AG20443 (cell line): ENCODE measurements around the gene KDSR.

ENCODE experiments used
- DNase-seq: peaks from one replicate; pipeline ENCODE4 v3.0.0; 2012; ENCODE audit warnings: low spot score, mixed read lengths

Gene KDSR

DNA sequence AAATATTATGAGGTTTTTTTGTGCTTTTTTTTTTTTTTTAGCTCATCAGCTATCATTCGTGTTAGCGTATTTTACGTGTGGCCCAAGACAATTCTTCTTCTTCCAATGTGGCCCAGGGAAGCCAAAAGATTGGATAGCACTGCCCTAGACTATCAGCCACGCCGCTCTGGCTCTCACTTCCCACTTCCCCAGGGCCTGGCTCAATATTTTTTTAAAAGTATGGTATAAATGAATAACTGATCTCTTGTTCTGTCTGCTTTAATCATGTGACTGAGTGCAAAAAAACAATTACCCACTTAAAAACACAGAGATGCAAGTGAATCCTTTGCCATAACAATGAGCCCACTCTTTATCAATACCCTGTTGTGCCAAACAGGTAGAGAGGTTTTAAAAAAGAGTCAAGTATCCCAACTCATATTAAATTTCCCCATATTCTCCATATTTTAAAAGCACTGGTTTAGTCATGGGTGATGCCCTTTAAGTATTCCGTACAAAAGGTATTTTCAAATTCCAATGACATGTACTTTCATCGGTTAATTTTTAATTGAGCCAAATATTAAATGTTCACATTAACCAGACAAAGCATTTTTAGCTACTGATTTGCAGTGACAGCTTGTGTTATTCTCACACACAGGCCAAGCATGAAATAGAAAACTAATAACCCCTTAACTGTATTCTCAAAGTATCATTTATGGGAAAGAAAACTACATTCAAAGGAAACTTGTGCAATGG lies 60.0 kb downstream of the KDSR start:
- no peak for DNase-seq

GRCh38 chr18:63306249-63306648 lies 60.8 kb downstream of the KDSR start:
- no peak for DNase-seq

GRCh38 chr18:63303547-63303946 lies 63.5 kb downstream of the KDSR start:
- no peak for DNase-seq

DNA sequence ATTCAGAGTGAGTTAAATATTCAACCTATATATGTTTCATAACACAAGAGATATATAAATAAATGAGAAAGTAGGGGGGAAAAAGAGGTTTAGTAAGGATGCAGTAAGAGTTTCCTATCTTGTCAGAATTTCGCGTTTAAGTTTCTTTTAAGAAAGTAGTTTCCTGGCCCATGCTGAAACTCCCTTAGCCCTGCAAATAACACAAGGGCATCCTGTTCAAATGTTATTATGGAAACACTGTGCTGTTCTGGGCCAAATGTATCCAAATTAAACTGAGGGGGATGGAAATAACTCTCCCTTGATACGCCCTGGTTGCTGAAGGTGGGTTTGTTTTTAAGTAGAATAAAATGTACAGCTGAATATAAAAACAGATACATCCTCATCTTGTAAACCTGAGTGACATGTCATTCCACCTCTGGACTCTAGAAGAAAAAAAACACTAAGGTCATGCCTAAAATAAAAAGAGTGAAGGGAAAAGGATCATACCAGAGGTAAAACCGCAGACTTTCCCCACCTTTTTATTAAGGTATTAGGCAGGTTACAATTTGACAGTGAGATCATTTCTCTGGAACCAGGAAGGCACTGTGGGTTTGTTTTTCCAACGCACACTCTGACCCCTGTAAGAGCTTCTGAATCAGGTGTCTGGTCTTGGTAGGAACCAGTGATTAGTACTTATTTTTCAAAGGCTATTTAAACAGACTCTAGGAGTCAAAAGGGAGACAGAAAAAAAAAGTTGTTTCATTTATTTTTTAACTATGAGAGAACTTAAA lies 64.2 kb downstream of the KDSR start:
- no peak for DNase-seq

GRCh38 chr18:63302220-63302619 lies 64.8 kb downstream of the KDSR start:
- no peak for DNase-seq

DNA sequence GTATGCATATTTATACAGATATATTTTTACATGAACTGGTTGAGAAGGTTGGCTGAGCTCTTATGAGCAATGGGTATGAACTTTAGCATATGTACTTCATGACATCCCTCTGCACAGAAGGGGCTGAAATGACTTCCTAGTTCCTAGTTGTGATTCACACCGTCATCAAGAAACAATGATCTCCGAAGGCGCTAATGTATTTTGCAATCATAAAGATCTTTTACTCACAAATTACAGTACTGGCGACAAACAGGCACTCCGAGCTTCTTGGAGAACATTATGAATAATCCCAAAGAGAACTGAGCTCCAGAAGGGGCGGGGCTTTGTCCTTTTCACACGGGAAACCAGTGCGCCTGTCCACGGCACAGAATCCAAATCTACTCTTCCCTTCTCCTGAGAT lies 65.6 kb downstream of the KDSR start:
- DNase-seq, result no peak

DNA sequence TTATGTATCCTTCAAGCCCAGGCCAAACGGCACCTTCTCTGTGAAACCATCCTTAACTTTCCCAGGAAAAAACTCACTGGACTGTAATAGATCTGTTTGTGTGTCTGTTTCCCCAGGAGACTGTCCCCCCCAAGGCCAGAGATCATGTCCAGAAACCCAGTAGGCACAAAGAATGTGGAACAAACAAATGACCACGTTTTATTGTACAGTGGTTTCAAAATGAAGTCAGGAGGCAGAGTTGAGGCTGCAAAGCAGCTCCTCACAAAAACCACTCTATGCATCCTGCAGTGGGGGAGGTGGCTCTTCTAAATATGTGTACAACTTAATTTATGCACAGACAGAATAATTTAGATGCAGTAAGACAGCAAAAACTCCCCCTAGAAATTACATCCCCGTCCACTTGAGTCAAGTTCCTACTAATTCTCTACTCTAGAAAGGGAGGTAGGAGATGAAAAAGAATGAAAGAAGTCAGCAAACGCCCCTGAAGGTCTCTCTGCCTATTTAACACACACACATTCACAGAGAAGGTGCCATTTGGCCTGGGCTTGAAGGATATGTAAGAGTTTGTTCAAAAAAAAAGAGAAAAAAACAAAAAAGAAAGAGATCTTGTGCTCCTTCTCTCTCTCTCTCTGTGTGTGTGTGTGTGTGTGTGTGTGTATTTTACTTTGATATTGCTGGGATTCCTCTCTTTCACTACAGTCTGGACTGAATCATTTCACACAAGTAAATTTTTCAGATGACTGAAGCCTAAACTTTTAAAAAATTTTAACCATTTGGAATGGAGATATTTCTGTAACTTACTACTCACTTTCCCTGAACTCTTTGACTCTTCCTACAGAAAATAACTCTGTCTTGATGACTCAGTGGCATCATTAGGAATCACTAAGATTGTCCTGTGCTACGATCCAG lies 66.9 kb downstream of the KDSR start:
- DNase-seq, result no peak

DNA sequence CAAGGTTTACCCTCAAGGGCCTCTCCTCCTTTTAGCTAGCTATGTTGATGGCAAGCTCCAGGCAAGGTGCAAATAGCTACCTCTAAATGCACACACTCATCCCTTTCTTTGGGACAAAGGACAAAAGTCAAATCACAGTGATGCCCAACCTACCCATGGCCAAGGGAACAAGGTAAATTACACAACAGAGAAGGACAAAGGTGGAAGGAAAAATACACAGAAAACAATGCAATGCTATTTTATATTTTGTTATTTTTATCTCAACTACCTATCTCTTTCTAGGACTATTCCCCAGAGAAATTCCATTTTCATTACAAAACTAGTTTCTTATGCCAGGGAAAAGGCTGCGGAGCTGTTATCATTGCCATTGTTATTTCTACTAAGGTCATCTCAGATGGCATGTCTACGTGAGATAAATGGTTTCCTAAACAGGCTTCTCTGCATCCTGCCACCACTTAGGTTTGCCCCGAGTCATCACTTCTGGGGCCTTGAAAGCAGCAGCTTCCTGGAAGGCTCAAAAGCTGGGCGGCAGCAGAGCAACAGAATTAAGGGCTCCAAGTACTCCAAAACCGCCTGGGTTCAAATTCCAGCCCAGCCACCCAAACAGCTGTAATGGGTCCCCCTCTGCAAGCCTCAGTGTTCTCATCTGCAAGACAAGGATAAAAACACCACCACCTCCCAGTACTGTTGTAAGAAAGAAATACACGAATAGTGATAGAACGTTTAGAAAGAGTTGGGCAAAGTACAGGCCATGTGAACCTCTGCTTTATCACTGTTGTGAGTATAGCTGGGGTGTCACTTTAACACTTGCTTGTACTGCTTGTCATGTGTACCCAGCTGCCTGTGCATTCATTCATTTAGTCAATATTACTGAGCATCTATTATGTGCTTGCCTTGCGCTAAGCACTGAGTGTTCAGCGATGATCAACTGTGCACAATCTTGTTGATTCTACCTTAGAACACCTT lies 68.3 kb downstream of the KDSR start:
- DNase-seq, result no peak

DNA sequence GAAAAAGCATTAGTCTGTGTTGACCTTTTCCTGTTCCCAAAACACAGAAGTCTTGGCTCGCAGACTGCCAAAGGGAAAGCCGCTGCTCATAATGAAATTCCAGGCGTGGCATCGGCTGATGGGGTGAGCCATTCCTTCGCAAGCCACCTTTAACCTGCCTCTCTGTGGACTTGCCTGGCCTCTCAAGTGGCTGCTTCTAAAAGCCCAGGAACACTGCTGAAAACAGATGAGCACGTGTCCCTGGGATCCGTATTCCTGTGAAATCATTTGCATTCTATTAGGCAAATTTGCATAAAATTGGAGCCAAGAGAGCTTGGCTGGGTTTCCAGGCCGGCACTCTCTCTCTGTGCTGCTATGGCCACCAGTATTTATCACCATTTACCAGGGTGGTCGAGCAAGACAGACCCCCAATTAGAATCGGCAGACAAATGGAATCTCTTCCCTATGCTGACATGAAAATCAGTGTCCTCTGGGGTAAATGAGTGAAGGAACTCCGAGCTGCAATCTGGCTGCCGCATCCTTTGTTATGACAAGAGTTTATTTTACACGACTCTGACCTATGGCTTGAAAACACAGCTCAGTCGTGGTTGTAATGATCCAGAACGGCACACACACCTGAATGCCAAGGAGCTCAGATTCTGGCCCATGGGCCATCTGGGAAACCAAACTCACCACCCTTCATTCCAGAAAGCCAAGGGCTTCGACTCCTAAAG lies 69.2 kb downstream of the KDSR start:
- DNase-seq, result no peak

GRCh38 chr18:63293935-63294334 lies 73.1 kb downstream of the KDSR start:
- no peak for DNase-seq

DNA sequence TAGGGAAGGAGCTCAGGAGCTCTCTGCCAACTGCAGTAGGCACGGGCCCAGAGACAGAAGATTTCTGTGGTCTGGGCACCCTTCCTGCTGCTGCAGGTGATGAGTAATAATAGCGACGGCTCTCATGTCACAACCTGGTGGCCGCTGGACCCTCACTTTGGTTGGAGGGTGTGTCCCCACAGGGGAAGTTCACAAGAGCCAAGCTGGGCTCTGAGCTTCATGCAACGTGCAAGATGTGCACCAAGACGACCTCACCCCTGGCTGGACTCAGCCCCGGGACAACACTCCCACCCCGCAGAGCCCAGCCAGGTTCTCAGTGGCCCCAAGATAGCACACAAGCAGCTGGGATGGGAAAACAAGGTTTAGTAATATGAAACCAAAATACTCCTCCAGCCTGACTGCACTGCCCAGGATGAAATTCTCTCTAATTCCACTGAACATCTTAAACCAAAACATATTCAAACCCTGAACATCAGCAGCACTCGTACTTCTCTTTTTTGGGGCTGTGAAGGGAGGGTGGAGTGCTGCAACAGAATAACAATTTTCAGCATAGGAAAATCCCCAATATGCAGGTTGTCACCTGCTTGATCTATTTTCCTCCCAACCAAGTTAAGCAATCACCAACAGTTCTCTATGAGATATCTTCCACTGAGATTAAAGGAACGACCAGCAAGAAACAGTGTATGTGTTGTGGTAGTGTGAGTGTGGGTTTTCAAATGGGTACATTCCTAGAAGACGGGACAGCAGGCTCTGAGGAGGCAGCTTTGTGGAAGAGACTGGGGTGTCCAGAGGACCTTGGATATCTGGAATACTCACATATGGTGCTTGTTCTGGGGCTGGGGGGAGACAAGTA lies 73.9 kb downstream of the KDSR start:
- no peak for DNase-seq

GRCh38 chr18:63291278-63291677 lies 75.7 kb downstream of the KDSR start:
- no peak for DNase-seq

DNA sequence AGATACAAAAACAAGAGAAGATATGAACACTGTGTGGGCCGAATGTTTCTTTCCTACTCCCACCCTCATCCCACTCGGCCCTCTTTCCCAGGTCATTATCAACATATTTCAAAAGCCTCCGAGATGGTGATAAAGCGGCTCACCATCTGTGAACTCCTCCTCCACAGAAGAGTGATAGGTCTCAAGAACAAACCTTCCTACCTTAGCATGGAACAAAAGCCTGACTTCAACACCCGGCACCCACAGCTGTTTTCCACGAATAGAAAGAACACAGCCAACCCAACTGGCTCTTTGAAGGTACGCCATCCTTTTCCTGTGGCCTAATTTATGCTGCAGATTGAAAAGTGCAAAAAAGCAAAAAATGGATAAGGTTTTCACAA lies 76.2 kb downstream of the KDSR start:
- no peak for DNase-seq

DNA sequence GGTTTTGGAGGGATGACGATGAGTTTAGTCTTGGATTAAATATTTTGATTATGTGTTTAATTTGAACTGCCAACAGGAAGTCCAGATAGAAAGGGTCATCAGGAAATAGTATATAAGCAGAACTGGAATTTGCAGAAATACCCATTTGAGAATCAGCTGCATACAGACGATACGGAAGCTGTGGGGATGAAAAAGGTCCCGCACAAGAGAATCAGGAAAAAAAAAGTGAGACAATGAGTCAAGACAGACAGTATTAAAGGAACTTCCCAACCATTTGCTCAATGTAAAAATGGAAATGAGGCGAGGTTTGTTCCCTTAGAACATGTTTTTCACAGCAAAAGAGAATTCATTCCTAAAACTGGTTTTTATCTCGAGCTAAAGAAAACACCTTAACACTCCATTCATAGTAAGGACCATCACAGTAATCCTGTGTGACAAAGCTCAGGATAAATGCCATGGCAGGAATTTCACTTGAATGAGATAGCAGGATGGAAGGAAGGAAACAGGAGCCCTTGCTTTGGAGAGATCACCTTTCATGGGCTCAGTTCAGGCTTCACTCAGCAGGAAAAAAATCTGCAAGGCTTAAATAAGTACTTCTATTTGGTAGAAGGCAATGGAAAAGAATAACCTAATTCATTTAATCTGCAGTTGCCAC lies 76.7 kb downstream of the KDSR start:
- no peak for DNase-seq

GRCh38 chr18:63288311-63288710 lies 78.7 kb downstream of the KDSR start:
- DNase-seq, result no peak

- no peak for DNase-seq
Measured at GRCh38 chr18:63287691-63288220, 79.2 kb downstream of the KDSR start.

DNA sequence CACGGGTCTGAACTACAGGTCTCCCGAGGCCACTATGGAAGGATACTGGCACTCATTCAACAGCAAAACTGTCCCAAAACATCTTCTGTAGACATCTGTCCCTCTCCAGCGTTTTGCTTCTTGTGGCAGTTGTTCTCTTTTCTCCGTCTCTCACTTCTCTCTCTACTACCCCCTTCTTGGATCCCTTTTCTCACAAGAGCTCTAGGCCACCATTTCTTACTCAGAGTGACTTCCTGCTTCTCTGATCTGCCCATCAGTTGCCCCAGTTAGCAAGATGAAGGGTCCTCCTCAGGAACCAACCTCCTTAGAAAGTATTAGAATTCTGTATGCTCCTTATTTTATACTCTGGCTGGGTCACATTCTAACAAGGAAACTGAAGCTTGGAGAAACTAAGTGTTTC lies 80.1 kb downstream of the KDSR start:
- no peak for DNase-seq

DNA sequence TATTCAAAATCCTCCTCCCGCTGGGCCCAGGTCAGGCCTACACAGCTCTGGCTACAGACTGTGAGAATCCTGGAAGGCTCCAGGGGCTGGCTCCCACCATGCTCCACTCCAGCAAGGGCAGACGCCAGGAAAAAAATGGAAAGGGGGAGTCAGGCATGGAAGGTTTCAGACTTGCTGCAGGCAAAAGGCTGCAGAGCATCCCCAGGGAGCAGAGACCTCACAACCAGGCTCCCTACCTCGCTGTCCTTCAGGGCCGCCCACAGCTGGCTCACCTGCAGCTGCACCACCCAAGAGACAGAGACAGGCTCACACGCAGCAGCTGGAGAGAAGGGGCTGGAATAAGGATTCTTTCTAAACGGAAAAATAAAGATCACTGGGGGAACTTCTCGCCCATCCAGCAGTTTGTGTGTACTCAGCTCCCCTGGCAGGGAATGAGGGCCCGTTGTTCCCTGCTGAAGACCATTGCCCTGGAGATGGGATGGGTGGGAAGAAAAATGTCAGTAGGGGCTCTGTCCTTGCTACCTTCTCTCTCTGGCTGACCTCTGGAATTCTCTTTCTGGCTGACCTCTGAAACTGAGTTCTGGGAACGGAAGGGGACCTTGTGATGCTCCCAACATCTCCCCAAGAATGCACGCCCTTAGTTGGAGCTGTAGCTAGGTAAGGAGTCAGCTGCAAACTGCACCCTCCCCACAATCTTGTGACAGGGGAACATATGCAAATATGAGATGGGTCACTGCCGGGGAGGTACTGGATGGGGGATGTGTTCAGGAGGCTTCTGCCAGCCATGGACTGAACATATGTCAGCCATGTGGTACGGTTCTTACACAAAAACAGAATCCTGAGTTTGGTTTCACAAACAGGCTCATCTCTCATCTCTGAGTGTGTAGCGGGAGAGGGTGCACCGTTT lies 81.9 kb downstream of the KDSR start:
- no peak for DNase-seq
